H1 (cell line): ENCODE results near the gene LONP2. TPM values are rescaled to one million over a fixed set of nuclear protein-coding genes. Genes with fewer than 3 reads are reported as not detected.

Source experiments
- CTCF ChIA-PET: fragments of 300-600 bp; sonication (Branson Sonifier 250); formaldehyde crosslinking; loops from one replicate; lab custom pipeline; 2021; ENCODE audit not compliant: partially characterized antibody; lab: Charles Lee
- POLR2A ChIA-PET: fragments of 300-600 bp; sonication (Branson Sonifier 250); formaldehyde crosslinking; loops from one replicate; lab custom pipeline; 2021; ENCODE audit warnings: inconsistent platforms; ENCODE audit not compliant: partially characterized antibody; lab: Charles Lee
- DNase-seq, 2 experiments: peaks; one replicate each; pipeline versions ENCODE4 v3.0.0 to v3.0.0-alpha.2; 2010 to 2022; ENCODE audit warnings: low spot score in 2 of 2, low read depth in 1 of 2, mixed read lengths in 1 of 2
- FAIRE-seq: peaks from 2 replicates; lab custom pipeline; 2011; peaks lifted over from hg19 to GRCh38; lab: Jason Lieb, UNC
- H2AFZ ChIP-seq: 2 replicates; pipeline ENCODE4 v1.8.1; 2012; ENCODE audit warnings: low read length, inconsistent platforms
- H2AK5ac ChIP-seq: 2 replicates; pipeline ENCODE4 v1.6.1; 2013; ENCODE audit warnings: low read depth, low read length
- H2BK120ac ChIP-seq: replicated peaks from 2 replicates; pipeline ENCODE3; 2013; ENCODE audit warnings: low read depth, low read length, inconsistent platforms
- H2BK12ac ChIP-seq: 2 replicates; pipeline ENCODE4 v1.6.1; 2013; ENCODE audit warnings: low read depth, low read length
- H2BK15ac ChIP-seq: 2 replicates; pipeline ENCODE4 v1.6.1; 2013; ENCODE audit warnings: low read length
- H2BK20ac ChIP-seq: 2 replicates; pipeline ENCODE4 v1.6.1; 2013; ENCODE audit warnings: low read length
- H2BK5ac ChIP-seq: 2 replicates; pipeline ENCODE4 v1.6.1; 2013; ENCODE audit warnings: low read depth, low read length
- H3K14ac ChIP-seq: 2 replicates; pipeline ENCODE4 v1.6.1; 2013; ENCODE audit warnings: inconsistent platforms; ENCODE audit not compliant: insufficient read length
- H3K18ac ChIP-seq: 2 replicates; pipeline ENCODE4 v1.6.1; 2013; ENCODE audit warnings: low read length; ENCODE audit errors: extremely low read depth
- H3K23ac ChIP-seq: 2 replicates; pipeline ENCODE4 v1.6.1; 2013; ENCODE audit warnings: inconsistent platforms; ENCODE audit not compliant: insufficient read length
- H3K23me2 ChIP-seq: 2 replicates; pipeline ENCODE4 v1.6.1; 2013; ENCODE audit warnings: low read depth, low read length
- H3K27ac ChIP-seq: 2 replicates; pipeline ENCODE4 v1.6.1; 2011; ENCODE audit warnings: low read depth, low read length, inconsistent platforms
- H3K27me3 ChIP-seq, 4 experiments: replicated peaks in 1 of 4; 1 replicate in 1 of 4; 2 replicates in 3 of 4; pipeline versions ENCODE4 v1.6.1 to v1.8.1; 2011 to 2013; ENCODE audit warnings: low read length in 3 of 4, mild to moderate bottlenecking in 3 of 4, inconsistent platforms in 2 of 4, mixed read lengths in 2 of 4, moderate library complexity in 1 of 4; ENCODE audit not compliant: control insufficient read depth in 3 of 4, insufficient read depth in 3 of 4; ENCODE audit errors: extremely low read depth in 1 of 4
- H3K36me3 ChIP-seq, 4 experiments: 2 replicates each; pipeline versions ENCODE4 v1.6.1 to v1.8.1; 2011 to 2013; ENCODE audit warnings: mild to moderate bottlenecking in 4 of 4, low read length in 3 of 4, moderate library complexity in 2 of 4, control low read depth in 1 of 4, inconsistent platforms in 1 of 4; ENCODE audit not compliant: insufficient read depth in 4 of 4, control insufficient read depth in 2 of 4
- H3K4ac ChIP-seq: replicated peaks from 2 replicates; pipeline ENCODE3; 2013; ENCODE audit warnings: low read length, low read depth, mixed read lengths, inconsistent platforms; ENCODE audit not compliant: insufficient read length
- H3K4me1 ChIP-seq, 4 experiments: replicated peaks in 1 of 4; 1 replicate in 1 of 4; 2 replicates in 3 of 4; pipeline versions ENCODE4 v1.6.1 to v1.8.1; 2011 to 2013; ENCODE audit warnings: low read length in 3 of 4, inconsistent platforms in 2 of 4, mixed read lengths in 1 of 4; ENCODE audit not compliant: insufficient read depth in 4 of 4, control insufficient read depth in 3 of 4
- H3K4me2 ChIP-seq, 2 experiments: 2 replicates each; pipeline versions ENCODE4 v1.6.1 to v1.8.1; 2011 to 2013; ENCODE audit warnings: low read depth in 2 of 2, low read length in 2 of 2, control low read depth in 1 of 2, inconsistent platforms in 1 of 2, mild to moderate bottlenecking in 1 of 2; ENCODE audit not compliant: insufficient read depth in 1 of 2
- H3K4me3 ChIP-seq, 4 experiments: fragments of 200-600, 300-600 bp in 1 of 4; sonication (generic), shearing (Covaris generic), sonication (Bioruptor Twin) in 1 of 4; 2 replicates each; pipeline versions ENCODE4 v1.5.1 to v1.8.1; 2011 to 2016; ENCODE audit warnings: low read length in 4 of 4, low read depth in 3 of 4, control low read depth in 2 of 4, inconsistent platforms in 2 of 4, mild to moderate bottlenecking in 2 of 4, mixed read lengths in 1 of 4, moderate library complexity in 1 of 4; ENCODE audit not compliant: insufficient read depth in 2 of 4; ENCODE audit errors: extremely low read depth in 1 of 4
- H3K56ac ChIP-seq: replicated peaks from 2 replicates; pipeline ENCODE3; 2013; ENCODE audit warnings: low read depth, mild to moderate bottlenecking, mixed read lengths, low read length, inconsistent platforms; ENCODE audit not compliant: insufficient read length
- H3K79me1 ChIP-seq: 2 replicates; pipeline ENCODE4 v1.6.1; 2013; ENCODE audit warnings: low read depth, low read length, control low read depth
- H3K79me2 ChIP-seq, 2 experiments: 2 replicates each; pipeline versions ENCODE4 v1.6.1 to v1.8.1; 2012 to 2013; ENCODE audit warnings: low read length in 2 of 2, mild to moderate bottlenecking in 2 of 2, inconsistent platforms in 1 of 2; ENCODE audit not compliant: insufficient read depth in 2 of 2, control insufficient read depth in 1 of 2
- H3K9ac ChIP-seq, 4 experiments: replicated peaks in 1 of 4; 1 replicate in 1 of 4; 2 replicates in 3 of 4; pipeline versions ENCODE4 v1.6.1 to v1.8.1; 2011 to 2013; ENCODE audit warnings: low read depth in 3 of 4, low read length in 3 of 4, control low read depth in 2 of 4, mild to moderate bottlenecking in 2 of 4, moderate library complexity in 2 of 4, inconsistent platforms in 1 of 4; ENCODE audit errors: extremely low read depth in 1 of 4
- H3K9me3 ChIP-seq, 2 experiments: 2 replicates each; pipeline versions ENCODE4 v1.6.1 to v1.8.1; 2012 to 2013; ENCODE audit warnings: mild to moderate bottlenecking in 2 of 2, moderate library complexity in 2 of 2, control low read depth in 1 of 2, inconsistent platforms in 1 of 2, low read depth in 1 of 2, low read length in 1 of 2, mixed read lengths in 1 of 2; ENCODE audit not compliant: insufficient read depth in 2 of 2
- H4K20me1 ChIP-seq, 2 experiments: replicated peaks in 1 of 2; 2 replicates each; pipeline versions ENCODE3 to v1.8.1; 2011 to 2013; ENCODE audit warnings: inconsistent platforms in 2 of 2, low read length in 2 of 2, mild to moderate bottlenecking in 1 of 2; ENCODE audit not compliant: insufficient read depth in 2 of 2, control insufficient read depth in 1 of 2
- H4K5ac ChIP-seq: 2 replicates; pipeline ENCODE4 v1.6.1; 2013; ENCODE audit warnings: low read length, low read depth, mixed read lengths, inconsistent platforms; ENCODE audit not compliant: insufficient read length
- H4K8ac ChIP-seq: 2 replicates; pipeline ENCODE4 v1.8.0; 2013; ENCODE audit warnings: mild to moderate bottlenecking, moderate library complexity, low read length, inconsistent platforms; ENCODE audit not compliant: insufficient read depth; ENCODE audit errors: extremely low read depth
- H4K91ac ChIP-seq: replicated peaks from 2 replicates; pipeline ENCODE3; 2013; ENCODE audit warnings: low read length, mixed read lengths, inconsistent platforms; ENCODE audit not compliant: insufficient read length
- ATF2 ChIP-seq: IDR thresholded peaks from 2 replicates; pipeline ENCODE4 v1.6.1; 2012; ENCODE audit warnings: low read length, inconsistent platforms
- ATF3 ChIP-seq: IDR thresholded peaks from 2 replicates; pipeline ENCODE4 v1.6.1; 2011; ENCODE audit warnings: low read depth, mild to moderate bottlenecking, low read length; ENCODE audit not compliant: insufficient read depth
- CHD2 ChIP-seq: IDR thresholded peaks from 2 replicates; pipeline ENCODE4 v1.6.1; 2012; ENCODE audit warnings: low read length, improper control_type of control experiment
- GABPA ChIP-seq: IDR thresholded peaks from 2 replicates; pipeline ENCODE4 v1.6.1; 2011; ENCODE audit warnings: mild to moderate bottlenecking, low read length, moderate library complexity, borderline replicate concordance; ENCODE audit not compliant: insufficient read depth
- POLR2AphosphoS5 ChIP-seq: IDR thresholded peaks from 2 replicates; pipeline ENCODE4 v1.6.1; 2011; ENCODE audit warnings: low read depth, low read length
- TBP ChIP-seq: IDR thresholded peaks from 2 replicates; pipeline ENCODE4 v1.6.1; 2011; ENCODE audit warnings: low read depth, low read length, improper control_type of control experiment
- TCF12 ChIP-seq: IDR thresholded peaks from 2 replicates; pipeline ENCODE4 v1.6.1; 2011; ENCODE audit warnings: low read depth, mild to moderate bottlenecking, low read length
- TEAD4 ChIP-seq: IDR thresholded peaks from 2 replicates; pipeline ENCODE4 v1.6.1; 2012; ENCODE audit warnings: low read depth, low read length, inconsistent platforms, mixed read lengths
- WGBS, 2 experiments: shearing (Covaris generic) in 1 of 2; methylation state at CpG; one replicate each; pipeline versions ENCODE4 v1.1.6 to v1.1.7; 2013 to 2015; ENCODE audit warnings: low lambda C conversion rate in 2 of 2, mixed read lengths in 2 of 2, inconsistent platforms in 1 of 2, low coverage in 1 of 2, missing lambda C conversion rate in 1 of 2; ENCODE audit not compliant: insufficient replicate concordance in 2 of 2, insufficient coverage in 1 of 2, insufficient read length in 1 of 2; ENCODE audit errors: extremely low coverage in 1 of 2, missing lambda C conversion rate in 1 of 2; 5-methylcytosine and 5-hydroxymethylcytosine counted together
- polyA plus RNA-seq, 7 experiments: library from polyadenylated mRNA; depleted of rRNA in 3 of 7; stranded (reverse) in 5 of 7; unstranded in 2 of 7; fragments of >200 nt in 5 of 7; fragments of 200-250 nt in 2 of 7; gene quantifications; 1 replicate in 5 of 7; 2 replicates in 1 of 7; 4 replicates in 1 of 7; pipeline versions ENCODE4 v1.2.1 to v1.2.3, GENCODE V29; 2011 to 2013; ENCODE audit warnings: missing spikeins in 2 of 7, mixed read lengths in 2 of 7
- total RNA-seq: library from RNA; stranded (reverse); fragmentation: NEBNext Ultra II Directional; extraction: Animal tissue kit (Norgen Biotek cat#: 25700); gene quantifications from 2 replicates; pipeline ENCODE4 v1.2.1, GENCODE V29; 2021

Gene LONP2
- total and polyA plus RNA-seq, 2 of the 8 experiments (the other 6 are each of a cell fraction or from before 2014, with no cell fraction given) = 8.1 to 23.1 TPM

GRCh38 chr16:48299471-48299870 lies 55.4 kb downstream of the LONP2 start:
- no peak overlapping the region for H2BK20ac ChIP-seq
- DNase-seq (no peak), FAIRE-seq (no peak)
- WGBS, 2 experiments = 100% methylated on average over 2 of the region's 4 CpGs; no CpG with 5 or more reads in 1 of the 2 experiments
- no peak overlapping the region for H2BK12ac ChIP-seq
- no peak overlapping the region for H3K23ac ChIP-seq
- CTCF ChIA-PET = no interaction called here
- no peak overlapping the region for H2BK5ac ChIP-seq
- H3K27me3 ChIP-seq = no peaks in the 10 kb centered on the region
- H4K5ac ChIP-seq = no peak overlapping the region
- H2BK15ac ChIP-seq = no peak overlapping the region
- no peak overlapping the region for H3K4me2 ChIP-seq
- TF ChIP-seq ATF2 = no peak
- TF ChIP-seq ATF3 = no peak
- TF ChIP-seq POLR2AphosphoS5 = no peak
- no peak for TF ChIP-seq TBP
- no peak for TF ChIP-seq CHD2
- no peak for TF ChIP-seq GABPA
- TF ChIP-seq TEAD4 = no peak
- TF ChIP-seq TCF12 = no peak
- H3K27ac ChIP-seq = no peak overlapping the region
- no peaks in the 10 kb centered on the region for H3K79me2 ChIP-seq
- peaks cover 0 to 20% (median 7%) of the 10 kb centered on the region in 4 experiments; a peak in 6 of 8 replicates for H3K36me3 ChIP-seq
- no peaks in the 10 kb centered on the region for H3K9me3 ChIP-seq
- POLR2A ChIA-PET = no interaction called here
- H3K4ac ChIP-seq = no peak overlapping the region
- no peak overlapping the region for H4K8ac ChIP-seq
- H3K9ac ChIP-seq = no peak overlapping the region
- no peak overlapping the region for H4K91ac ChIP-seq
- no peak overlapping the region for H3K4me3 ChIP-seq
- H3K18ac ChIP-seq = no peak overlapping the region
- no peak overlapping the region for H2AK5ac ChIP-seq
- no peaks in the 10 kb centered on the region for H4K20me1 ChIP-seq
- no peaks in the 10 kb centered on the region for H3K79me1 ChIP-seq
- no peaks in the 10 kb centered on the region for H3K4me1 ChIP-seq
- no peak overlapping the region for H3K56ac ChIP-seq
- H3K23me2 ChIP-seq = no peaks in the 10 kb centered on the region; the same call in 1 of the 2 replicates
- H3K14ac ChIP-seq = no peak overlapping the region
- no peak overlapping the region for H2BK120ac ChIP-seq
- H2AFZ ChIP-seq = no peak overlapping the region
